ENCODE results near the gene OR6K6. TPM values are rescaled to one million over a fixed set of nuclear protein-coding genes. Genes with fewer than 3 reads are reported as not detected.

OR6K6 gene, protein sequence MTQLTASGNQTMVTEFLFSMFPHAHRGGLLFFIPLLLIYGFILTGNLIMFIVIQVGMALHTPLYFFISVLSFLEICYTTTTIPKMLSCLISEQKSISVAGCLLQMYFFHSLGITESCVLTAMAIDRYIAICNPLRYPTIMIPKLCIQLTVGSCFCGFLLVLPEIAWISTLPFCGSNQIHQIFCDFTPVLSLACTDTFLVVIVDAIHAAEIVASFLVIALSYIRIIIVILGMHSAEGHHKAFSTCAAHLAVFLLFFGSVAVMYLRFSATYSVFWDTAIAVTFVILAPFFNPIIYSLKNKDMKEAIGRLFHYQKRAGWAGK
- not detected for total RNA-seq
- not detected for polyA plus RNA-seq
- long read RNA-seq, donor 1, result 0 reads
- long read RNA-seq, donor 2, result 0 reads
- long read RNA-seq, donor 3, result 0 reads

DNA sequence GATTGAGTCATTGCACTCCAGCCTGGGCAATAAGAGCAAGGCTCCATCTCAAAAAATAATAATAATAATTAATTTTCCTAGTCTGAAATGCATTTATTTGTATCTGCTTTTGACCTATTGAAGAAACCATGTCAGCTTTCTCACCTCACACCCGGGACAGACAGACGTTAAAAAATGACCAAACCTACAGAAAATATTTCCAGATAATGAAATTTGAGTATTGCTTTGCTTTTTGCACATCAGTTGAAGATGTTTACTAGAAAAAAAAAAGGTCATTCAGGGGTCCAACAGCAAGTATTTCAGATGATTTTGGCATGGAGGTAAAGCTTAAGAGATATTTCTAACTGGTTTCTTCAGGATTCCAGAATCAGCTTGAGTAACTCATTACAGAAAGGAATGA is at the start of gene OR6K6:
Gene OR6K6 (plus strand): TSS at position 301 of the 400 bp plus-strand sequence. CDS start 168 bp downstream, outside the sequence.
- Histone ChIP-seq H3K36me3 (no peaks in the 10 kb centered on the region), H3K9me3 (no peaks in the 10 kb centered on the region), H3K4me3 (no peak within 1 kb of the TSS), H3K27me3 (peaks cover 0 to 5% (median 0%) of the 10 kb centered on the region in 7 donors), H3K4me1 (no peaks in the 10 kb centered on the region), H3K27ac (no peak within 1 kb of the TSS)
- TF ChIP-seq, protein P1, sequence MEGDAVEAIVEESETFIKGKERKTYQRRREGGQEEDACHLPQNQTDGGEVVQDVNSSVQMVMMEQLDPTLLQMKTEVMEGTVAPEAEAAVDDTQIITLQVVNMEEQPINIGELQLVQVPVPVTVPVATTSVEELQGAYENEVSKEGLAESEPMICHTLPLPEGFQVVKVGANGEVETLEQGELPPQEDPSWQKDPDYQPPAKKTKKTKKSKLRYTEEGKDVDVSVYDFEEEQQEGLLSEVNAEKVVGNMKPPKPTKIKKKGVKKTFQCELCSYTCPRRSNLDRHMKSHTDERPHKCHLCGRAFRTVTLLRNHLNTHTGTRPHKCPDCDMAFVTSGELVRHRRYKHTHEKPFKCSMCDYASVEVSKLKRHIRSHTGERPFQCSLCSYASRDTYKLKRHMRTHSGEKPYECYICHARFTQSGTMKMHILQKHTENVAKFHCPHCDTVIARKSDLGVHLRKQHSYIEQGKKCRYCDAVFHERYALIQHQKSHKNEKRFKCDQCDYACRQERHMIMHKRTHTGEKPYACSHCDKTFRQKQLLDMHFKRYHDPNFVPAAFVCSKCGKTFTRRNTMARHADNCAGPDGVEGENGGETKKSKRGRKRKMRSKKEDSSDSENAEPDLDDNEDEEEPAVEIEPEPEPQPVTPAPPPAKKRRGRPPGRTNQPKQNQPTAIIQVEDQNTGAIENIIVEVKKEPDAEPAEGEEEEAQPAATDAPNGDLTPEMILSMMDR (IDR thresholded peaks at IDR 0.05), result no peak
- WGBS, 2 donors, result 80 to 87% methylated on average over 2 of the region's 2 CpGs
- intact Hi-C loops (cut with DNase I), result no loop called here
- DNase-seq (no peak), ATAC-seq (no peak)

DNA sequence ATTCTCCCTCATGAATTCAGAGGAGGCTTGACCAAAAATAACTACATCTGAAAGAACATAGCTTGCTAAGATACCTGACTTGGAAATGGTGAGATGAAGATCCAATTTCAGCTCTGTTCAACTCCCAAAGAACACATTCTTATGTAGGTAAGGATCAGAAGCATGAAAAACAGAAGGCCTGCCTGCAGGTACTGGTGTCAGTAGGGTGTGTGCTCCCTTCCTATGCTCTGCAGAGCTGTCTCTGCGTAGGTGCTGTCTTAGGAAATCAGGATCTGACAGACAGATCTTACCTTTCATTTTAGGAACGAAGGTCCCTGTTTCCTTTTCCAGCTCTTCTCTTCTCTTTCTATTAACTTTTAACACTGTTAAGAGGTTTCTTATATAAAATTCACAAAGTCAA is 48.4 kb upstream of the OR6K6 start:
- DNase-seq (no peak), ATAC-seq (no peak)
- Histone ChIP-seq H3K27me3 (no peaks in the 10 kb centered on the region), H3K9me3 (no peaks in the 10 kb centered on the region), H3K27ac (no peak overlapping the region), H3K4me1 (no peaks in the 10 kb centered on the region), H3K4me3 (no peak overlapping the region), H3K36me3 (no peaks in the 10 kb centered on the region)
- intact Hi-C loops (cut with DNase I), result no loop called here
- 72 to 77% methylated on average over 2 of the region's 2 CpGs for WGBS, 2 donors
- TF ChIP-seq, protein P1 (IDR thresholded peaks at IDR 0.05), result no peak

DNA sequence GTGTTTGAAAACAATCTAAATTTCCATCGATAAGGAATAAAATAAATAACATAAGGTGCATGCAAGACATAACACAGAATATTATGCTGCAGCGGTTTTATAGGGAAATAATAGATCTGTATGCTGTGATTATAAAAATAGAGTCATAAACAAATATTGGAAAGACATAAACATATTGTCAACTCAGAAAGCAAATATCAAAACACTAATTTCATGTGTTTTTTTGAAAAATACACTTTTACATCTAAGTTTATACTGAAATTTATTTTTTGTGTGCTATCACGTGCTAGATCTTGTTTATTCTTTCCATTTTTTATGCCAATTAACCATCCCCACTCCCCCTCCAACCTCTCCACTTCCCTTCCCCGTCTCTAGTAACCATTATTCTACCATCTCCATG is 43.4 kb upstream of the OR6K6 start:
- intact Hi-C loops (cut with DNase I), result no loop called here
- DNase-seq, result no peak
- Histone ChIP-seq H3K27ac (no peak overlapping the region), H3K4me3 (no peak overlapping the region), H3K9me3 (no peaks in the 10 kb centered on the region), H3K36me3 (no peaks in the 10 kb centered on the region), H3K27me3 (no peaks in the 10 kb centered on the region), H3K4me1 (no peaks in the 10 kb centered on the region)
- TF ChIP-seq, protein P1 (IDR thresholded peaks at IDR 0.05), result no peak
- ATAC-seq, result no peak
- 68 to 71% methylated on average over 4 of the region's 4 CpGs for WGBS, 2 donors

DNA sequence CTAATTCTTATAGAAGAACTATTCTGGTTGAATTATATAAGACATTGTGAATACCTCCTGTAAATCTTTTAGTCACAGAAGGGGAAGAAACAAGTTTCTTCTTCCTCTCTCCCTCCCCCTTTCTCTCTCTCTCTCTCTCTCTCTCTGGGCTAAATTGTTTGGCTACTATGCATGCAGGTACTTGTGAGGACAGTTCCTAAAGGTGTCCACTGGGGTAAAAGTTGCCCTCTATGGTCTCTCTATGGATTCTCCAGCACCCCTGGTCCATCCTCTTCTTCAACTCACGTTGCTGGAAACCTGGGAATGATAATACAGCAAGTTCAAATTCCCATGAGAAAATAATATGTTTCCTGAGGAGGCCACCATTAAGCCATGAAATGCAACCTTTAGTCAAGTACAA is 39.8 kb upstream of the OR6K6 start:
- H3K4me3 ChIP-seq, result no peak overlapping the region
- H3K27ac ChIP-seq, result no peak overlapping the region
- H3K9me3 ChIP-seq, result no peaks in the 10 kb centered on the region
- no peak for DNase-seq
- ATAC-seq, result no peak
- WGBS, 2 donors, result 42 to 50% methylated on average over 1 of the region's 1 CpG
- H3K27me3 ChIP-seq, result no peaks in the 10 kb centered on the region
- H3K4me1 ChIP-seq, result no peaks in the 10 kb centered on the region
- H3K36me3 ChIP-seq, result no peaks in the 10 kb centered on the region
- TF ChIP-seq, protein P1 (IDR thresholded peaks at IDR 0.05), result no peak
- intact Hi-C loops (cut with DNase I), result no loop called here

All from heart right ventricle (tissue), 16 donors.